Esophagus (tissue), 2 donors: ENCODE results near the gene SPATA20. TPM values are rescaled to one million over a fixed set of nuclear protein-coding genes. Genes with fewer than 3 reads are reported as not detected.

Source experiments
- H3K27ac ChIP-seq, 2 donors: one replicate each; pipeline ENCODE4 v1.5.1; 2013; ENCODE audit warnings: low read depth in 2 of 2, mild to moderate bottlenecking in 2 of 2, inconsistent platforms in 1 of 2, low read length in 1 of 2, moderate library complexity in 1 of 2
- H3K27me3 ChIP-seq, 2 donors: one replicate each; pipeline ENCODE4 v1.6.1; 2013; ENCODE audit warnings: low read length in 2 of 2, control low read depth in 1 of 2, mild to moderate bottlenecking in 1 of 2; ENCODE audit not compliant: insufficient read depth in 2 of 2, control insufficient read depth in 1 of 2
- H3K36me3 ChIP-seq, 2 donors: one replicate each; pipeline ENCODE4 v1.6.1; 2013; ENCODE audit warnings: low read length in 1 of 2; ENCODE audit not compliant: control insufficient read depth in 2 of 2, insufficient read depth in 2 of 2
- H3K4me1 ChIP-seq, 2 donors: one replicate each; pipeline ENCODE4 v1.6.1; 2013; ENCODE audit warnings: low read length in 1 of 2; ENCODE audit not compliant: control insufficient read depth in 2 of 2, insufficient read depth in 2 of 2
- H3K4me3 ChIP-seq, 2 donors: one replicate each; pipeline ENCODE4 v1.5.1; 2013; ENCODE audit warnings: low read length in 2 of 2, mild to moderate bottlenecking in 2 of 2, low read depth in 1 of 2, moderate library complexity in 1 of 2
- H3K9me3 ChIP-seq, 2 donors: one replicate each; pipeline ENCODE4 v1.6.1; 2013; ENCODE audit warnings: mild to moderate bottlenecking in 2 of 2, low read depth in 1 of 2, low read length in 1 of 2, moderate library complexity in 1 of 2; ENCODE audit not compliant: control insufficient read depth in 2 of 2, insufficient read depth in 1 of 2
- WGBS, 2 donors: extraction: QIAGEN DNeasy Blood & Tissue Kit; methylation state at CpG; one replicate each; pipeline ENCODE4 v1.1.7; 2013; 5-methylcytosine and 5-hydroxymethylcytosine counted together
- polyA plus RNA-seq, 2 donors: library from polyadenylated mRNA; stranded (reverse); fragments of 200-250 nt; gene quantifications; one replicate each; pipeline ENCODE4 v1.2.3, GENCODE V29; 2013
- donor health status: healthy with polysubstance abuse.
- donor health status: Bipolar disorder and iron deficiency.

The SPATA20 gene
- polyA plus RNA-seq, 2 donors = 11.5 to 26.7 TPM

DNA sequence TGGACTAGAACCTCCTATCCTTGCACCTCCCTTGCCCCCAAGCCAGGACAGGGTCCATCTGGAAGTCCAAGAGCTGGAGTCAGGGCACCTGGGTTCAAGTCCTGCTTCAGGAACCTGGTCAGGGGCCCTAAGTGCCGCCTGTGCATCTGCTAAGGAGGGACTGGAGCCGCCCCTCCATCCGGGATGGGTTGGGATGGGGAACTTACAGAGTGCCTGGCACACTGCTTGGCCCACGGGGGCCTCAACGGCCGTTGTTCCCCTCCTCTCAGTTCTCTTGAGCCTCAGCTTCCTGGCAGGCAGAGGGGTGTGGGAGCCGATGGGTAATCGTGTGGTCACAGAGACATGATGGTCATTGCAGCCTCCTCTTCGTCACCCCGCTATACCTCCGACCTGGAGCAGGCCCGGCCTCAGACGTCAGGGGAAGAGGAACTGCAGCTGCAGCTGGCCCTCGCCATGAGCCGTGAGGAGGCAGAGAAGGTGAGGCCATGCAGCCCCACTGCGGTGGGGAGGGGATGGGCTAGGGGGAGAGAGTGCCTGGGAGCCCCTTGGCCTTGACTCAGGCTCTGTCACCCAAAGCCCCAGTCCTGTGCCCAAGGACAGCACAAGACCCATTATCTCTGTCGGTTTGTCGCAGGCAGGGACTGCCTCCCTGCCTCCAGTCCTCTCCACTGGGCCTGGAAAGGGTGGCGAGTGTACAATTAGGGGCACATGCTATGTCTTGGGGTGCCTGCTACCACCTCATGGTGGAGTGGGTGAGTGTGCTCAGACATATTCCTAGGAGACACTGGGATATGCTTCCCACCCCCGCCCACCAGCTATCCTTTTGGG is 9.0 kb upstream of the SPATA20 start:
- no peak overlapping the region for H3K4me3 ChIP-seq
- peaks cover 3 to 53% of the 10 kb centered on the region in 2 donors for H3K4me1 ChIP-seq

DNA sequence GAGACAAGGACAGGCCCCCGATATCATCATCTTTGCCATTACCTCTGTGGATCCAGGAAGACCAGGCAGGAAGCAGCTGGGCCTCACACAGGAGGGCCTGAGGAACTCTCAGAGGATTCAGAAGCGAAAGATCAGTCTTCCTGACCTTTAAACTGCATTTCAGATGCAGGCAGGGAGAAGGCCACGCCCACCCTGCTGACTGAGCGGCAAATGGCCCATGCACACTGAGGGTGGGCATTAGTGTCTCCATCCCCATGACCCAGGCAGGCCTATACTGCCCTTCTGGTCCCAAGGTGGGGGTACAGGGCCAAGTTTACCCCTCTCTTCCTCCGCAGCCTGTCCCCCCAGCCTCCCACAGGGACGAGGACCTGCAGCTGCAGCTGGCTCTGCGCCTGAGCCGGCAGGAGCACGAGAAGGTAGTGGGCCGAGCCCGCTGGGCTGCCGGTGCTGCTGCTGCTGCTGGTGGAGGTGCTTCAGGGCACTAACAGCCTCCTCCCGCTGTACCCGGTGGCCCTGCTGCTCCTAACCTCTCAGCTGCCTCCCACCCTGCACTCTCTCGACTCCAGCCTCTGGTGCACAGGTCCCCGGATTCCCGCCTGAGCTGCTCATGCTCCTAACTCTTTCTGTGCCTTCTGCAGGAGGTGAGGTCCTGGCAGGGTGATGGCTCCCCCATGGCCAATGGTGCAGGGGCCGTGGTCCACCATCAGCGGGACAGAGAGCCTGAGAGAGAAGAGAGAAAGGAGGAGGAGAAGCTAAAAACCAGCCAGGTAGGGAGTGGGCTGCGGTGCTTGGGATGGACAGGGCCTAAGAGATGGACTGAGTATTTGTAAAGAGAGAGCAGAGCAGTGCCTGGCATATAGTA is 8.2 kb upstream of the SPATA20 start:
- H3K4me3 ChIP-seq = no peak overlapping the region
- H3K36me3 ChIP-seq = peaks cover 0 to 33% of the 10 kb centered on the region in 2 donors
- H3K4me1 ChIP-seq = peaks cover 7 to 55% of the 10 kb centered on the region in 2 donors
- peak overlapping the region in 1 of 2 donors; percentile 85 for H3K27ac ChIP-seq
- H3K9me3 ChIP-seq = no peaks in the 10 kb centered on the region
- no peaks in the 10 kb centered on the region for H3K27me3 ChIP-seq
- 62% methylated on average over 19 to 20 of the region's 20 CpGs for WGBS, 2 donors

More for the DNA sequence above, 9.0 kb upstream of the SPATA20 start:
- WGBS, 2 donors = 76 to 86% methylated on average over 20 of the region's 20 CpGs
- Histone ChIP-seq H3K9me3 (no peaks in the 10 kb centered on the region), H3K27me3 (no peaks in the 10 kb centered on the region), H3K27ac (no peak overlapping the region), H3K36me3 (peaks cover 0 to 33% of the 10 kb centered on the region in 2 donors)

DNA sequence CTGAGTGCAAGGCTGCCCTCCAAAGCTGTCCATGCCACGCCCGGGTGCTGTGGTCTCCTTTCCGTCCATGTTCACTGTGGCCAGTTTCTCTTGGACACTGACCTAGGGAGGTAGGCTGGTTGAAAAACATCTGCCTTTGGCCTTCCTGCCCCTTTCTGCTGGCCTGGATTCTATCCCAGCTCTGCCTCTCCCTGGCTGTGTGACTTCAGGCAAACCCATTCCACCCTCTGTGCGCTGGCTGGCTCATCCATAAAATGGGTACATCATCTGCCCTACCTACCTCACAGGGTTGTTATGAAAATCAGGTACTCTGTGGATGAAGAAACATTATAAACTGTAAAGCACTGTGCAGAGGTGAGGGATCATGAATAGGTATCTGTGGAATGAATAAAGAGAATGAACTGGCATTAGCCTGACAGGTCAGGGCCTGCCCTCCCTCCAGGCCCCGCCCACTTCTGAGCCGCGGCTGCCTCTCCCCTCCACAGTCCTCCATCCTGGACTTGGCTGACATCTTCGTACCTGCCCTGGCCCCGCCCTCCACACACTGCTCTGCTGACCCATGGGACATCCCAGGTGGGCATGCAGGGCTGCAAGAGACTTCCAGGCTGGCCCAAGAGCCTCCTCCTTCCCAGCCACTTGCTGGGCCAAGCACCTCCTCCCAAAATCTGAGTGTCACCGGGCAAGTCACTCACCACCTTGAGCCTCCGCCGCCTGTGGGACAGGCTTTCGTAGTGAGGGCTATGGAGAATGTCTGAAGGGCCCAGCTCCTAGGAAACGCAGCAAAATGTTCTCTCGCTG is 7.0 kb upstream of the SPATA20 start:
- peak overlapping the region; percentile 57 to 86 for H3K27ac ChIP-seq
- peaks cover 7 to 55% of the 10 kb centered on the region in 2 donors for H3K4me1 ChIP-seq

DNA sequence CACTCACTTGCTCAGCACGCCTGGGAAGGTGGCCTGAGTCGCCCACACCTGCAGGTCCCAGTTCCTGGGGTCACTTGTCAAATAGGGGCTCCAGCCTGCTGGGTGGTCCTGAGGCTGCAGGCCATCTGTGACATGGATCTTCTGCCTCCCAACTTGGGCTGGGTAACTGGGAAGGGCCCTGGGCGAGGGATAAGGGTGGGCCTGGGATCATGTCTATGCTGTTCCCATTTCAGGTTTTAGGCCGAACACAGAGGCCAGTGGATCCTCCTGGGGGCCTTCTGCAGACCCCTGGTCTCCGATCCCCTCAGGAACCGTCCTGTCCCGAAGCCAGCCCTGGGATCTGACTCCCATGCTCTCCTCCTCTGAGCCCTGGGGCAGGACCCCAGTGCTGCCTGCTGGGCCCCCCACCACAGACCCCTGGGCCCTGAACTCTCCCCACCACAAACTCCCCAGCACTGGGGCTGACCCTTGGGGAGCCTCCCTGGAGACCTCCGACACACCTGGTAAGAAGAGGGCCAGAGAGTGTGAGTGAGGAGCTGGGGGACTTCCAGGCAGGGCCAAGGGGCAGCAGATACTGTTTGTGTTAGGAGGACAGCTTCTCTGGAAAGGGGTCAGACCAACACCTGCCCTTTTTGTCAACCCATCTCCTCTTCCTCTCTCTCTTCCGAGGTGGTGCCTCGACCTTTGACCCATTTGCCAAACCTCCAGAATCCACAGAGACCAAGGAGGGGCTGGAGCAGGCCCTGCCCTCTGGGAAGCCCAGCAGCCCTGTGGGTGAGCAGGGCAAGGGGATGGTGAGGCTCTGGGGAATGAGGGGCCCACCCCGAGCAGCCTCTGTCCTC is 6.2 kb upstream of the SPATA20 start:
- H3K36me3 ChIP-seq = peaks cover 0 to 33% of the 10 kb centered on the region in 2 donors
- H3K4me1 ChIP-seq = peaks cover 7 to 51% of the 10 kb centered on the region in 2 donors
- H3K27ac ChIP-seq = peak overlapping the region; percentile 57 to 86
- H3K27me3 ChIP-seq = no peaks in the 10 kb centered on the region
- H3K4me3 ChIP-seq = no peak overlapping the region
- H3K9me3 ChIP-seq = no peaks in the 10 kb centered on the region
- 78 to 82% methylated on average over 11 of the region's 11 CpGs for WGBS, 2 donors

More for the DNA sequence above, 7.0 kb upstream of the SPATA20 start:
- 58 to 60% methylated on average over 15 of the region's 15 CpGs for WGBS, 2 donors
- no peak overlapping the region for H3K4me3 ChIP-seq
- H3K27me3 ChIP-seq = no peaks in the 10 kb centered on the region
- H3K9me3 ChIP-seq = no peaks in the 10 kb centered on the region
- H3K36me3 ChIP-seq = peaks cover 0 to 33% of the 10 kb centered on the region in 2 donors

DNA sequence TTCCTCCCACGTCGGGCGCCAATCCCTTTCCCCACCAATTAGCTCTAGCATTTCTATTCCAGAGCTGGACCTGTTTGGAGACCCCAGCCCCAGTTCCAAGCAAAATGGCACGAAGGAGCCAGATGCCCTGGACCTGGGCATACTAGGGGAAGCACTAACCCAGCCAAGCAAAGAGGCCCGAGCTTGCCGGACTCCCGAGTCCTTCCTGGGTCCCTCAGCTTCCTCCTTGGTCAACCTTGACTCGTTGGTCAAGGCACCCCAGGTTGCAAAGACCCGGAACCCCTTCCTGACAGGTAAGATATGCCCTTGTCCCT is 5.6 kb upstream of the SPATA20 start:
- Histone ChIP-seq H3K27me3 (no peaks in the 10 kb centered on the region), H3K27ac (peak overlapping the region; percentile 82 to 86)
- WGBS, 2 donors = 57 to 62% methylated on average over 9 of the region's 9 CpGs

DNA sequence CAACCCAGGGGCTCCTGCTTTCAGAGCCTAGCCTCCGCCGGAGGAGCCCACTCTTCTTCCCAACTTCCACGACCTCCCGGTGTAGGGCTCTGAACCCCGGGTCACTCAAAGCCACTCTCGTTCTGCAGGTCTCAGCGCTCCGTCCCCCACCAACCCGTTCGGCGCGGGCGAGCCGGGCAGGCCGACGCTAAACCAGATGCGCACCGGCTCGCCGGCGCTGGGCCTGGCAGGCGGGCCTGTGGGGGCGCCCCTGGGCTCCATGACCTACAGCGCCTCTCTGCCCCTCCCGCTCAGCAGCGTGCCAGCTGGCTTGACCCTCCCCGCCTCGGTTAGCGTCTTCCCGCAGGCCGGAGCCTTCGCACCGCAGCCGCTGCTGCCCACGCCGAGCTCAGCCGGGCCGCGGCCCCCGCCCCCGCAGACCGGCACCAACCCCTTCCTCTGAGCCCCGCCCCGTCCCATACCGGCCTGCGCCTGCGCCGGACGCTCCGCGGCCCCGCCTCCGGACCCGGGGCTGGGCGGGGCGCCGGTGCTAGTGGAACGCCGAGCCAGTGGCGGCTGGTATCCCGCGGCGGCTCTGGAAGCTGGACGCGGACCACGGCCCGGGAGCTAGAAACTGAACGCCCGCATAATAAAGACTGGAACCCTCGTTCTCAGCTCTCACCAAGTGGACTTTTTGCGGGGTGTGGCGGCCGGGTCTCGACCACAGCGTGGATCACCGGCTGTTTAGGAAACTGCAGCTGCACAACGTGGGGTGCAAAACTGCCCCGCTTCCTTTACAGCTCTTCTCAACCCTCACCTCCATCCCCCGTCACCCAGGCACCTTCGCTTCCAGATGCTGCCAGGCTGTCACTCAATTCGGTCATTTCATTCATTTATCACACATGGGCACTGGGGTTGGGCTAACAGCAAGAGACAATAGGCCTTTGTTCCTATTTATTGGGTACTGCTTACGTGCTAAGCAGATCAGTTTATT is 5.0 kb upstream of the SPATA20 start:
- Histone ChIP-seq H3K27ac (peak overlapping the region; percentile 82 to 86), H3K9me3 (no peaks in the 10 kb centered on the region), H3K4me3 (peak overlapping the region; percentile 39 to 52), H3K27me3 (no peaks in the 10 kb centered on the region), H3K4me1 (peaks cover 7 to 49% of the 10 kb centered on the region in 2 donors), H3K36me3 (peaks cover 0 to 24% of the 10 kb centered on the region in 2 donors)
- WGBS, 2 donors = 3% methylated on average over 69 to 82 of the region's 82 CpGs

More for the DNA sequence above, 5.6 kb upstream of the SPATA20 start:
- no peaks in the 10 kb centered on the region for H3K9me3 ChIP-seq
- H3K36me3 ChIP-seq = peaks cover 0 to 30% of the 10 kb centered on the region in 2 donors
- peak overlapping the region; percentile 39 to 52 for H3K4me3 ChIP-seq
- peaks cover 7 to 50% of the 10 kb centered on the region in 2 donors for H3K4me1 ChIP-seq

DNA sequence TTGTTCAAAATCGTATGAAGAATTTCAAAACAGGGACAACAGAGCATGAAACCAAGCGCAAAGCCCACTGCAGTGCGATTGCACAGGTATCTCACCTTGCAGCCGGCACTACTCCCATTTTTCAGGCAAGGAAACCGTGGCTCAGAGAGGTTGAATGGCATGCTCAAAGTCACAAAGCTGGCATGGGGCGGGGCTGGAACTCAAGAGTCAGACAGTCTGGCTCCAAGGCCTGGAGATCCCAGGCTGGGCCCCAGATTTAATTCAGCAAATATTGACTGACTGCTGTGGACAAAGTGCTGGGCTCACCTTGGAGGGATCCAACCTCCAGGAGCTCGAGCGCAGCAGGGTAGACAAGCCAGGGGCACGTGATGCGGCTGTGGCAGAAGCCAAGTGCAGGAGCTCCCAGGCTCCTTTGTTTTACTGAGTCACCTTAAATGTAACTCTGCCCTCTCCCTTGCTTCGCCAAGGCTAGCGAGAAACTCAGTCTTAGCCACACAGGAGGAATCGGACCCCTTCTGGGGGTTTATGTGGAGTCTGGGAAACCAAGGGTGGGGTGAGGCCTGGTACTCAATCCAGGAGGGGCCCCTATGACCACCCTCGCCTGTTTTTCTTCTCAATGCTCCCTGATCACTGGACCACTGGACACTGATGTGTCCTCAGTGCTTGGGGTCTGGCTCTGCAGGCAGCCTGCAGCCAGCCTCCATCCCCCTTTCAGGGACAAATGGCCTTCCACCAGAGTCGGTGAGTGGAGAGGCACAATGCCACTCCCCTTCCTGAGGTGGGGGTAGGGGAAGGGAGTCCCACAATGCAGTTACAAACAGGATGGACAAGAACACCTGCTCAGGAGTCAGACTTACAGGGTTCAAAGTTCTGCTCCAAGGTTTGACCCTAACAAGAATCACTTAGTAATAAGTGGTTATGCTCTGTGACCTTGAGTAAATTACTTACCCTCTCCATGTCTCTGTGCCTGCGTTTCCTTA is 3.9 kb upstream of the SPATA20 start:
- H3K27me3 ChIP-seq = no peaks in the 10 kb centered on the region
- H3K4me1 ChIP-seq = peaks cover 14 to 46% of the 10 kb centered on the region in 2 donors
- H3K36me3 ChIP-seq = peaks cover 0 to 16% of the 10 kb centered on the region in 2 donors
- H3K27ac ChIP-seq = peak overlapping the region; percentile 82 to 84
- H3K9me3 ChIP-seq = no peaks in the 10 kb centered on the region
- 49 to 63% methylated on average over 16 of the region's 16 CpGs for WGBS, 2 donors
- H3K4me3 ChIP-seq = no peak overlapping the region
